A673 (cell line): Measurements from ENCODE around the gene SORCS3. TPM values are rescaled to one million over a fixed set of nuclear protein-coding genes. Genes with fewer than 3 reads are reported as not detected.

Experiments used
- BruUV-seq: library from RNA; stranded (reverse); fragments of 400-500 nt; replicated peaks from 2 replicates; lab custom pipeline; 2021; lab: Mats Ljungman, UMichigan
- CTCF ChIA-PET: fragments of 300-600 bp; sonication (Branson Sonifier 250); formaldehyde crosslinking; loops from one replicate; lab custom pipeline; 2022; ENCODE audit warnings: antibody characterized with exemption; lab: Charles Lee
- POLR2A ChIA-PET: fragments of 300-600 bp; sonication (Branson Sonifier 250); formaldehyde crosslinking; loops from one replicate; lab custom pipeline; 2022; ENCODE audit warnings: antibody characterized with exemption; ENCODE audit not compliant: low non-redundant PET; lab: Charles Lee
- DNase-seq: peaks from one replicate; pipeline ENCODE4 v3.0.0-alpha.2; 2015; ENCODE audit warnings: low spot score
- H3K27ac ChIP-seq: fragments of 200-600 bp; sonication (generic); 2 replicates; pipeline ENCODE4 v1.5.1; 2016; ENCODE audit warnings: mixed run types, low read depth, mild to moderate bottlenecking, mixed read lengths, antibody characterized with exemption, low read length; ENCODE audit not compliant: poor library complexity, severe bottlenecking
- H3K27me3 ChIP-seq: fragments of 200-600 bp; sonication (generic); replicated peaks from 2 replicates; pipeline ENCODE4 v1.6.1; 2017; ENCODE audit warnings: mixed run types, low read depth, mild to moderate bottlenecking, mixed read lengths, antibody characterized with exemption, low read length; ENCODE audit not compliant: insufficient read depth, poor library complexity
- H3K36me3 ChIP-seq: fragments of 200-600 bp; sonication (generic); 2 replicates; pipeline ENCODE4 v1.6.1; 2016; ENCODE audit warnings: mixed run types, mild to moderate bottlenecking, mixed read lengths, antibody characterized with exemption, low read length; ENCODE audit not compliant: insufficient read depth, poor library complexity, severe bottlenecking
- H3K4me1 ChIP-seq: fragments of 200-600 bp; sonication (generic); 2 replicates; pipeline ENCODE4 v1.6.1; 2017; ENCODE audit warnings: mixed run types, mild to moderate bottlenecking, mixed read lengths, antibody characterized with exemption, low read length; ENCODE audit not compliant: insufficient read depth, poor library complexity, severe bottlenecking
- H3K4me3 ChIP-seq: fragments of 200-600 bp; sonication (generic); 2 replicates; pipeline ENCODE4 v1.5.1; 2016; ENCODE audit warnings: low read depth, mixed run types, mild to moderate bottlenecking, mixed read lengths, low read length; ENCODE audit not compliant: poor library complexity, severe bottlenecking
- H3K9me3 ChIP-seq: fragments of 200-600 bp; sonication (generic); 2 replicates; pipeline ENCODE4 v1.6.1; 2016; ENCODE audit warnings: mixed run types, low read depth, mild to moderate bottlenecking, mixed read lengths, antibody characterized with exemption, low read length; ENCODE audit not compliant: poor library complexity, severe bottlenecking
- CTCF ChIP-seq: fragments of 300-800, 200-600 bp; sonication (generic); conservative IDR thresholded peaks from 2 replicates; pipeline ENCODE4 v1.5.1; 2017; ENCODE audit warnings: low read depth, mild to moderate bottlenecking, antibody characterized with exemption, low read length, moderate library complexity, mixed read lengths
- EZH2 ChIP-seq: fragments of 200-600 bp; sonication (generic); IDR thresholded peaks from 2 replicates; pipeline ENCODE4 v1.6.1; 2017; ENCODE audit warnings: borderline replicate concordance, low read depth, mild to moderate bottlenecking, mixed read lengths, antibody characterized with exemption, low read length; ENCODE audit not compliant: poor library complexity, severe bottlenecking
- intact Hi-C: fragments of 100-400 bp; cut with micrococcal nuclease; formaldehyde crosslinking; loops from one replicate; pipeline ENCODE4 v1.10.0; 2022; ENCODE audit not compliant: unreplicated experiment
- total RNA-seq: library from RNA; stranded (reverse); gene quantifications from 2 replicates; pipeline ENCODE4 v1.2.3, GENCODE V29; 2021

The SORCS3 gene
- total RNA-seq, 1 experiment from 2014 or later: not detected

DNA sequence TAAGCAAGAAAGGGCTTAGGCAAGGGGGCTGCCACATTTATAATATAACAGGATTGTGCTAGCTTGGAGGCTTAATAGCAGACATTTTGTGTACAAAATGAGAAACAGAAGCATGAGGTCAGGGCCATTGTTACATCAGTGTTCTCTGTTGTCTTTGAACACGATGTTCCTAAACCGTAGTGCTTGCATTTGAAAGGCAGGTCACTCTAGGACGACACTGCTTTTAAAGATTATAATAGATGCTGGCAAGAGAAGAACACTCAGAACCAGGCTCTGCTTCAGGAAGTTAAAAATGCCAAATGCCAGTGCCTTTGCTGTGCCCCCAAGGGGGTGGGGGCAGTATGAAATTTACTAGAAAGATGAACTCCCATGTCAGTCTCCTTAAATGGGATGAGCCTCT lies 91.1 kb downstream of the SORCS3 start:
- H3K4me1 ChIP-seq: no peaks in the 10 kb centered on the region
- ChIA-PET POLR2A (no interaction called here), CTCF (no interaction called here)
- H3K27ac ChIP-seq: no peak overlapping the region
- H3K9me3 ChIP-seq: no peaks in the 10 kb centered on the region
- BruUV-seq: no TSS peak
- peaks cover 62% of the 10 kb centered on the region for H3K27me3 ChIP-seq
- no peak for DNase-seq
- intact Hi-C loops: no loop called here
- no peaks in the 10 kb centered on the region for H3K36me3 ChIP-seq
- H3K4me3 ChIP-seq: no peak overlapping the region
- no peak for TF ChIP-seq EZH2

DNA sequence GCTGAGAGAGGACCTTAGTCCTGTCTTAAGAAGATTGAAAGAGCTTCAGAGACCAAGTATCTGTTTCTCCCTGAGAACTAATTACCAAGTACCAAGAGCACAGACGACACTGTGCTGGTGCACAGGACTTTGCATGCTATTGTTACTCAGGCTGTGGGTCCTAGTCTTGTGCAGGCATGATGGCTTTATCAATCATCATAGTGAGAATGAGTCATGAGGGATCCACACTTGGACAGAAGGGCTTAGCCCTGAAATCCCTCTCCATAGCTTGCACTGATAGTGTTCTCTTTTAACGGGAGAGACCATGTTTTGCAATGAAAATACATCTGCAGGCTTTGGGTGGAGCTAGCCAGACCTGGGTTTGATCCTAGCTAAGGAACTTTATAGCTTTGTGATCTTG lies 93.3 kb downstream of the SORCS3 start:
- H3K9me3 ChIP-seq: no peaks in the 10 kb centered on the region
- peaks cover 61% of the 10 kb centered on the region for H3K27me3 ChIP-seq
- ChIA-PET CTCF (no interaction called here), POLR2A (interaction anchor here (0.6 kb wide), 2 partner anchors 79 to 141 kb away, joined by 3 read pairs; no protein-coding TSS in a partner anchor)
- no peak for DNase-seq
- no peak overlapping the region for H3K4me3 ChIP-seq
- no TSS peak for BruUV-seq
- intact Hi-C loops: no loop called here
- H3K36me3 ChIP-seq: no peaks in the 10 kb centered on the region
- H3K4me1 ChIP-seq: no peaks in the 10 kb centered on the region
- TF ChIP-seq CTCF (no peak), EZH2 (no peak)
- H3K27ac ChIP-seq: no peak overlapping the region

DNA sequence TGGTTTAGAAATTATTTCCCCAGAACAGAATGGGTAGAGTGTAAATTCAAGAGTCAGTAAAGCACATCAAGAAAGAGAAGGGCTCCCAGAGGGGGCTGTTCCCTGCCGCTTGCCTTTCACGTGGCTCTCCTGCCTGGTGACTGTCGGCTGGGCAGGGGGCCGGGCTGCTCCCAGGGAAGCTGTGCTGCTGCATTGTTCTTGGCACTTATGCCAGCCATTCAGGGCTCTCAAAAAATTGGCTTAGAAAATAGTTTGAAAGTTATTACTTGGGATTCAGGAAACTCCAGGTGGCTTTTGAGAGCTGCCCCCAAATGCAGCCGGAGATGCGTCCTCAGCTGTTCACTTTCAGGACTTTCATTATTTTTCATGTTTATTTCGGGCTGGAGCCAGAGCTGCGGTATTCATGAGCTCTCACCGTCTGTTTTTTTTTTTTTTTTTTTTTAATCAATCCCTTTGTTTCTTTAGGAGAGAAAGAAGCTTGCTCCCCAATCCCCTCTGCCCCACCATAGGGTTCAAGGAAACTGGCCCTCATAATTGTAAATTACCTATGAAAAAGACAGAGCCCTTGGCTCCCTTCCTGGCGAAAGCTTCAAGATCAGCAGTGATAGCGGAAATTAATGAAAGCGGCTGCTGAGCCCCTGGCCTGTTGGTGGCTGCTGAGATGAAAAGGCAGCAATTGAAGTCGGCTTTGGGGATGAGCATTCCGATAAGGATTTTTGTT lies 94.1 kb downstream of the SORCS3 start:
- DNase-seq: peak; percentile 1
- intact Hi-C loops: no loop called here
- no TSS peak for BruUV-seq
- Histone ChIP-seq H3K27me3 (peaks cover 61% of the 10 kb centered on the region), H3K27ac (no peak overlapping the region), H3K4me3 (no peak overlapping the region), H3K36me3 (no peaks in the 10 kb centered on the region), H3K4me1 (no peaks in the 10 kb centered on the region), H3K9me3 (no peaks in the 10 kb centered on the region)
- POLR2A ChIA-PET: no interaction called here
- CTCF ChIA-PET: no interaction called here
- peak; percentile 43 for TF ChIP-seq EZH2
- TF ChIP-seq CTCF: no peak

GRCh38 chr10:104735757-104736391 lies 94.8 kb downstream of the SORCS3 start:
- CTCF ChIA-PET: no interaction called here

More at GRCh38 chr10:104735757-104736391, 94.8 kb downstream of the SORCS3 start:
- Histone ChIP-seq H3K9me3 (no peaks in the 10 kb centered on the region), H3K4me3 (no peak overlapping the region), H3K27me3 (peaks cover 59% of the 10 kb centered on the region), H3K4me1 (no peaks in the 10 kb centered on the region), H3K27ac (no peak overlapping the region), H3K36me3 (no peaks in the 10 kb centered on the region)
- DNase-seq: no peak
- TF ChIP-seq CTCF (no peak), EZH2 (no peak)
- no TSS peak for BruUV-seq
- POLR2A ChIA-PET: no interaction called here
- intact Hi-C loops: no loop called here
